Neural crest cell (in vitro differentiated cells): ENCODE data around the gene CD79B. TPM values are rescaled to one million over a fixed set of nuclear protein-coding genes. Genes with fewer than 3 reads are reported as not detected.

Source experiments
- DNase-seq: peaks from one replicate; pipeline ENCODE4 v3.0.0; 2021; ENCODE audit warnings: low read depth, mixed read lengths, low spot score
- H3K27ac Mint-ChIP-seq: one replicate; pipeline ENCODE4 v1.8.0; 2021; ENCODE audit warnings: mild to moderate bottlenecking, mixed read lengths; ENCODE audit not compliant: unreplicated experiment
- H3K27me3 Mint-ChIP-seq: 2 replicates; pipeline ENCODE4 v1.8.0; 2021; ENCODE audit warnings: low read depth, mild to moderate bottlenecking, mixed read lengths
- H3K36me3 Mint-ChIP-seq: 2 replicates; pipeline ENCODE4 v1.8.0; 2021; ENCODE audit warnings: low read depth, mild to moderate bottlenecking, mixed read lengths
- H3K4me1 Mint-ChIP-seq: 2 replicates; pipeline ENCODE4 v1.8.0; 2021; ENCODE audit warnings: mixed read lengths
- H3K4me3 Mint-ChIP-seq: one replicate; pipeline ENCODE4 v1.8.0; 2021; ENCODE audit warnings: mild to moderate bottlenecking, mixed read lengths
- H3K9me3 Mint-ChIP-seq: 2 replicates; pipeline ENCODE4 v1.8.0; 2021; ENCODE audit warnings: mixed read lengths
- CTCF ChIP-seq: fragments of 200-600 bp; sonication (generic); conservative IDR thresholded peaks from 2 replicates; pipeline ENCODE4 v1.5.0; 2021; ENCODE audit warnings: antibody characterized with exemption, mild to moderate bottlenecking
- total RNA-seq: library from RNA; stranded (reverse); gene quantifications from 2 replicates; pipeline ENCODE4 v1.2.1, GENCODE V29; 2021

The CD79B gene
- total RNA-seq, 1 donor from 2014 or later: 1.0 TPM

- Mint-ChIP-seq H3K27me3 (peaks cover 15% of the 10 kb centered on the region), H3K36me3 (no peaks in the 10 kb centered on the region), H3K9me3 (no peaks in the 10 kb centered on the region), H3K4me1 (no peaks in the 10 kb centered on the region), H3K27ac (peak overlapping the region; percentile 85), H3K4me3 (no peak overlapping the region)
- no peak for DNase-seq
- no peak for TF ChIP-seq CTCF
Observed at GRCh38 chr17:63973930-63974593, 41.9 kb upstream of the CD79B start.

- Mint-ChIP-seq H3K9me3 (no peaks in the 10 kb centered on the region), H3K4me1 (no peaks in the 10 kb centered on the region), H3K27me3 (peaks cover 17% of the 10 kb centered on the region), H3K4me3 (no peak overlapping the region), H3K27ac (no peak overlapping the region), H3K36me3 (no peaks in the 10 kb centered on the region)
- no peak for TF ChIP-seq CTCF
- no peak for DNase-seq
Observed at GRCh38 chr17:63973247-63973646, 41.1 kb upstream of the CD79B start.

- DNase-seq: no peak
- no peaks in the 10 kb centered on the region for H3K36me3 Mint-ChIP-seq
- H3K27ac Mint-ChIP-seq: peak within 1 kb of the TSS; percentile 86
- no peak for TF ChIP-seq CTCF
- no peaks in the 10 kb centered on the region for H3K9me3 Mint-ChIP-seq
- H3K27me3 Mint-ChIP-seq: peaks cover 17% of the 10 kb centered on the region
- no peak within 1 kb of the TSS for H3K4me3 Mint-ChIP-seq
- no peaks in the 10 kb centered on the region for H3K4me1 Mint-ChIP-seq
Observed at GRCh38 chr17:63972796-63973195, 40.7 kb upstream of the CD79B start, which contains the start of gene SCN4A. SCN4A (minus strand) TSS chr17:63972918; CDS start chr17:63972841, 77 bp downstream.

- Mint-ChIP-seq H3K27ac (peak overlapping the region; percentile 28), H3K4me3 (no peak overlapping the region), H3K27me3 (peaks cover 4% of the 10 kb centered on the region), H3K4me1 (no peaks in the 10 kb centered on the region), H3K9me3 (no peaks in the 10 kb centered on the region), H3K36me3 (no peaks in the 10 kb centered on the region)
- DNase-seq: no peak
- no peak for TF ChIP-seq CTCF
Observed at GRCh38 chr17:63969278-63969677, 37.1 kb upstream of the CD79B start.

GRCh38 chr17:63967953-63968352, 35.8 kb upstream of the CD79B start:
- no peak for DNase-seq
- H3K27ac Mint-ChIP-seq: no peak overlapping the region
- H3K27me3 Mint-ChIP-seq: peaks cover 4% of the 10 kb centered on the region
- no peak overlapping the region for H3K4me3 Mint-ChIP-seq
- no peaks in the 10 kb centered on the region for H3K9me3 Mint-ChIP-seq
- no peaks in the 10 kb centered on the region for H3K36me3 Mint-ChIP-seq
- H3K4me1 Mint-ChIP-seq: peaks cover 2% of the 10 kb centered on the region
- TF ChIP-seq CTCF: no peak
